ELR (cell line): ENCODE data around the gene WWOX.

Experiments used
- DNase-seq: peaks from one replicate; pipeline ENCODE4 v3.0.0-alpha.2; 2015; ENCODE audit warnings: low read depth

Gene WWOX

DNA sequence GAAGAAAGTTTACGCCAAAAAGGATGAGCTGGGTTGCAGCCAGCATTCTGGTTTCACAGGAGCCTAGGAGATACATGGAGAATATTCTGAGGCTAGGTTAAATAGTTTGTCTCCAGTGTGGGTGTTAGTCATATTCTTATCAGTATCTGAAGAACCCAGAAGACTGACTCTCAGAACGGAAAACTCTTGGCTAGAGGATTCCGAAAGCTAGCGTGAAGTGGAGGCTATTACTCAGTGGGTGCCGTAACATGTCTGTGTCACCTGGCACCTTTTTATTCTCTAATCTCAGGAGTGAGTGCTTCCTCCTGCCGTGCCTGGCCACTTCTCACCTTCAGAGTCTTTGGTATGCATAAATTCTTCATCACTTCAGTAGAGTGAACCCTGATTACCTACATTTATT, 199.5 kb downstream of the WWOX start:
- DNase-seq: no peak

DNA sequence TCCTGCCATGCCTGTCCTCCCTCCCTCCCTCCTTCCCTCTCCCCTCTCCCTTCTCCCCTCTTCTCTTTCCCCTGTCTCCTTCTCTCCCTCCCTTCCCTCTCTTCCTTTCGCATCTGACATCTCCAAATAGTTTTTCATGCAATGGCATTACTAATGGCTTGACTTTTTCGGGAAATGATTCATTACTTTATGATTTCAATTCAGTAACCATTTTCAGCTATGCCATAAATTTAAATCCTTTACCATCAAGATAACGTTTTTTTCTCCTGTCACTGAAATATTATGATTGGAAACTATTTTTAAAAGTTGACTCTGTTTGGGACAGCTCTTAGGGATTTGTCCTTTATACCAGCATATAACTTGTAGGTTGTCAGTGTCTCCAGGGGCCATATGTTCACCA, 201.0 kb downstream of the WWOX start:
- no peak for DNase-seq

DNA sequence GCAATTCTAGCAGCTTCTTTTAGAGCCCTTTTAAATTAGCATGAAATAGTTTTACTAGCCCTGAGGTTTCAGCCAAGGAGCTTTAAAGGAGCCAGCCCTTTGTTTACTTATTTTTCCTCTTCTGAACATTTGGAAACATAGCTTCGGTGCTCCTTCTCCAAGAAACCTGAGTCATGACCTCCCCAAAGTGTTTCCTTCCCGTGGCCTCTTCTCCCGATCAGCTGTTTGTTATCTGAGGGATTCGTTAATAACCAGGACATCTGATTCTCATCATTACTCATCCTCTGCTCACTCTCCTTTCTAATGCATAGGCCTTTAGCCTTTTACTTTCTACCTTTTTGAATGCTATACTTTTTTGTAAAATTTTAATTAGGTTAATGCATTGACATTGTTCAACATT, 204.5 kb downstream of the WWOX start:
- no peak for DNase-seq

DNA sequence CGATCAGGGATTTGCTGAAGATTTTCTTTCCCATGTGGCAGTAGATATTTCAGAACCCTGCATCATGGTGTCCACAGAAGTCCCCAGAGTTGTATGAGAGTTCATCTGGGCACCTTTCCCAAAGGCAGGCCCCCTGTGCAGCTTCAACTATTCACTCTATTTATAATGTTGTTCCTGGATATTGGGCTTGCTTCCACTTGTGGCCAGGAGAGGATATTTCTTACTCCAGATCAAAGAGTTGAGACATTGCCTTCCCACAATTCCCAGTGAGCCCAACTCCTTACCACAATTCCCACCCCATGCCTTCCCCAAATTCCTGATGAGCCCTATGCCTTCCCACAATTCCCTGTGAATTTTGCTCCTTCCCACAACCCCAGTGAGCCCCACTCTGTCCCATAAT, 206.9 kb downstream of the WWOX start:
- no peak for DNase-seq

DNA sequence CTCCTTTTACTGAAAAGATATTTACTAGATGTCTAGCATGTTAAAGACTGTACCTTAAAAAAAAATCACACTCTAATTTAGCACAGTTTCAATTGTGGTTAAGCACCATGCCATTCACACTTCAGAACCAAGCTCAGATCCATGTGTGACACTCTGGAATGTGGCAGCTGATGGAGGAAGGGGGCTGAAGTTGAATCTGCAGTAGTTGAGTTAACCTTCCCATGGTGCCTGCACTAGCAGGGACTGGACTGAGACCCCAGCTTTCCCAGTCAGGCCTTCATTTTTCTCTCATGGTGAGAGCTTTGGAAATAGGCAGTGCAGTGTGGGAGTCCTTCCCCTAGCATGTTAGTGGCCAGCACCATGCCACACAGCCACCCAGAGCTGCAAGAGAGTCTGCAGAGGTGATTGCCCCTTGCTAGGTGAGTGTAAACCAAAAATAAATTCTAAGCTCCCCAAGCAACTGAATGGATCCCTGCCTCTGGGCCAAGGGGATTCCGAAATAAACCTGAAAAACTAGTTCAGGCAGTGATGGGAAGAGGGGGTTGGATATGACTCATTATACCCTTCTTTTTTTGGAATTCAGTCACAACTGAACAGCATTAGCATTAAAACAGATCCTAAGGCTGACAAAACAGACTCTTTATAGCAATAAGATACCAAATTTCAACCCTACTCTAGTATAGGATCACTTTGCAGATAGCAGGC, 208.5 kb downstream of the WWOX start:
- no peak for DNase-seq

DNA sequence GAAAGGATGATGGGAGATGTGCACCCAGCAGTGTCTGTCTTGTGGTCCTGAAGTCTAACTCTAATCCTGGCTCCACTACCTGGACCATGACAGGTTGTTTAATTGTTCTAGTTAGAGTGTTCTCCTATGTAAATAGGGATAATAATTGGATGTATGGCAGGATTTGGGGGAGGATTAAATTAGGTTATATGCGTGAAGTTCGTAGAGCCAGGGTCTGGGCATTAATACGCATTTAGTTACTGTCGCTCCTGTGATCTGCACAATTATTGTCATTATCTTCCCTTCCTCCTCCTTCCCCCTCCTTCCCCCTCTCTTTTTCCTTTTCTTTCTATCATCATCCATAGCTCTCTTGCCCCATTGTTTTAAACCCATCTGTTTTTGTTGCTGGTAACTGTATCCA, 210.3 kb downstream of the WWOX start:
- DNase-seq: no peak

DNA sequence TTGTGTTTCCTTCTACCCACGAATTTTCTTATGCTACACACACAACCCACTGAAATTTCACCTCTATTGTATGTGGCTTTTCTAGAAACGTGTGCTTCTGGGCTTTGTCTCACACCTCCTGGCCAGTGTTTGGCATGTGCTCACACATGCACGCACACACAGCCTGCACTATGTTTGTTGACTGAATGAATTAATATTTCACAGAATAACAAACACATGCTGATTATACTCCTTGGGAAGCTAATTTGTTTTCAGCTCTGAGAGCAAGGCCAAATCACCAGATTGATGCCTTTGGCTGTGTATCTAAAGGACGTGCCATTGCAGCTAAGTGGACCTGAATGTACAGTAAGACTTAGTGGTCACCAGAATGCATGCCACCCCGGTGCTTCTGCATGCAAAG, 210.7 kb downstream of the WWOX start:
- no peak for DNase-seq

DNA sequence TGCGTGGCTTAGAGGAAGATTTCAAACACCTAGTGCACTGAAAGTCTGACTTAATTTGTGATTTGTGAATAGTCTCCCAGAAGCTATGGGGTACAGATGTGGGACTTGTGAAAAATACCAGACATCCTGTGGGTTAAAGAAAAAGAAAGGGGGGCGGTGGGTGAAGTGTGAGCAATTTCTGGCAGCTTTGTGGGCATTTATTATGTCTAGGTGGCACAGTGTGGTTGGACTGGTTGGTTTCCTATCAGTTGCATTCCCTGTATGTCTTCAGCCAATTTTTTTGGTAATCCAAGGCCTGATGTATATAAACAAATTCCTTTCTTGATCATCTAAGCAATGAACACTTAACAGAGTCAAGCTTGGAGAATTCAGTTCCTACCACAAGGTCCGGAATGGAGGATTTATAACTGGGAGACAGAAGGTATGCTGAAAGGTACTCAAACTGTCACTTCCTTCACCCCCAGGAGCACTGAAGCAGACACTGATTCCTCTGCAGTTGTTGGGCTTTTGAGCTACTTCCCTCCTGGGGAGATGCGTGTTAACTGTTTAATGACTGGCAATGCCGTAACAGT, 211.6 kb downstream of the WWOX start:
- DNase-seq: no peak

DNA sequence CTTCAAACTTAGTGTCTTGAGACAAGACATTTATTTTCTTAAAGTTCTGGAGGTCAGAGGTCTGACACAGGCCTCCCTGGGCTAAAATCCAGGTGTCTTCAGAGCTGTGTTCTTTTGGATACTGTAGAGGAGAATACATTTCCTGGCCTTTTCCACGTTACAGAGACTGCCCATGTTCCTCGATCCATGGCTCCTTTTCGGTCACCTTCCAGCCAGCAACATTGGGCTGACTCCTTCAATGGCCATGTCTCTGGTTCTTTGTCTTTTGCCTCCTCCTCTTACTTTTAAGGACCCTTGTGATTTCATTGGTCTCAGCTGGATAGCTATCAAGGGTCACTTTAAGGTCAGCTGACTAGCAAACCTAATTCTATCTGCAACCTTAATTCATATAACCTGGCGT, 212.4 kb downstream of the WWOX start:
- DNase-seq: no peak

DNA sequence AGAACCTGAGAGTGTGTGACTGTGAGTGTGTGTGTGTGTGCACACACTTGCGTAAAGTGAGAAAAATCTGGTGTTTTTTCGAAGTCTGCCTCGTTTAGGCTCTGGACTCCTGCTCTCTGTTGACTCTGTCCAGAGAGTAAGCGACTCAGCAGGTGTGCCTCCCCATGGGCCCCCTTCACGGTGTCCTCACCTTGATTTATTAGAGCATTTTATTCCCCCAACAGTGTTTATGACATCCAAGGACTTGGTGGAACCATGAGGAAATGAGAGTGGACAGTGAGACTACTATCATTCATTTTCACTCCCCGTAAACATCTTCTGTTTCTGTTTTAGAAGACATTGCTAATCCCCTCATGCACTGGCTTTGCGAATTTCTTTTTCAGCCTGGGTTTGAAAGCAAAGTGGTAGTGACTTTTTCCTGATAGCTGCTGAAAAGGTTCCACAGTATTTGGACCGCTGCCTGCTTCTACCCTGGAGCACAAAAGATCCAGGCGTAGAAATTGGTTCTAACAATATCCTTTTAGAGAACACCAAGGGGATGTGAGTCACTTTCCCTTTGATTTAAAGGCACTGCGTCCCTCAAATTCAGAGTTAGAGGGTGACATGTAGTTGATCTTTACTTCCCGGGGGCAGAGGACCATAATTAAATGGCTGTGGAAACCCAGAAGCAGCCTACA, 218.2 kb downstream of the WWOX start:
- DNase-seq: no peak

DNA sequence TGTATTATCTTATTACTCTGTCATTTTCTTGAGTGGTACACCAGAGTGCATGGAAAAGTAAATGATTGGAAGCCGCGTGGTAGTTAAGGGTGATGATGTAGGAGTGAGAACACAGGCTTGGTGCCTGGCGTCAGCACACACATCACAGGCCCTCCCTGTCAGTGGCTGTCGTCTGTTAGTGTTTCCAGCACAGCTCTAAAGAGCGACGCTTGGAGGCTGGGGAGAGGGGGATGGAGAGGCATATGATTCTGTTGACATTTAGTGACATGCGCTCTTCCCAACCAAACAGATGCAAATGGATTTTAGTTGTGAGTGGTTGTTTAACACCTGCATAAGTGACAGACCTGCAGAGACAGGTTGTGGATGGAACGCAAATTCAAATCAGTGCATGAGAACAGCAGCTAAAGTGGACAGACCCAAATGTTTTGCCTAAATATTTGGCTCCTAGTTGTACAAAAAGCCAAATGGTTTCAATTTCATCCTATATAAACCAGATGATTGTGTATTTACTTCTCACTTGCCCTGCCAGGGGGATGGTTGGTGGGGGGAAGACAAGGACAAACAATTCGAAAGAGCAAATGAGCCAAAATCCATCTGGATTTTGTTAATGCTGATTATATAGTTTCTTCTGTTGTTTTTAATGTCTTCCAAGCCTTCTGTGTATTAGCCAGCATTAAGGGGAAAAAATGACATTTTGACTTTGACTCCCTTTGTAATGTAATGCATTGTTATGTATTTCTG, 222.3 kb downstream of the WWOX start:
- no peak for DNase-seq

DNA sequence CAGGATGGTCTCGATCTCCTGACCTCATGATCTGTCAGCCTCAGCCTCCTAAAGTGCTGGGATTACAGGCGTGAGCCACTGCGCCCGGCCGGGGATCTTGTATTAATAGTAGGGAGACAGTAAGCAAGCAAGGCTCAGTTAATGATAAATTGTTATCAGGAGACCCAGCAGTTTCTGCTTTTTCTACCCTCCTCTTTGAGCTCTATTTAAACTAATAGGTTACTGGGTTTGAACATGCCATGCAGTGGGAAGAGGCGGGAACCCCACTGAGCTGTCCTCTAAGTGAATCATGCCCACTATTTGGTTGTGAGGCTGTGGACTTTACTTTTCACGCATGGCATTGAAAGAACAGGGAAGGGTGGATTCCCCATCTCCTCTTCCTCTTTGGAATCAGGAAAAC, 223.9 kb downstream of the WWOX start:
- DNase-seq: no peak

DNA sequence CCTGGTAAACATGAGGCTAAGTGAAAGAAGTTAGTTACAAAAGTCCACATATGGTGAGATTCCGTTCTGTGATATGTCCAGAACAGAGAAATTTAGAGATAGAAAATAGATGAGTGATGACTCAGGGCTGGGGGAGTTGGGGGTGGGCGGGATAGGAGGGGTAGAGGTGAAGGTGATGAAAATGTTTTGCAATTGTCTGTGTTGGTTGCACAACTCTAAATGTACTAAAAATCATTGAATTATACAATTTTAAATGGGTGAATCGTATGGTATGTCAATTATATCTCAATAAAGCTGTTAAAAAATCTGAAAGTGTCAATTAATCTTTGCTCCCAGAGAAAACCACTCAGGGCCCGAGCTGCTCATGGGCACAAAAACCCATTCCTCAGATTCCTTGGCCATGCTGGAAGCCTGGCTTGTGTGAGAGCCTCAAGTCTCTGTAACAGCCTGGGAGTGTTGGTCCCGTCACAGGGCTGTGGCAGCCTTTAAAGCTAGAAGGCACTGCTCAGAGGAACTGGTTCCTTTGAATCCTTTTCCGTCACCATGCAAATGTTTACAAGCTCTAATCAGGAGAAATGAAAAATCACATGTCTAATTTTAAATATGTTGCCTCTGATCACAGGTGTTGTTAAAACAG, 225.3 kb downstream of the WWOX start:
- no peak for DNase-seq

DNA sequence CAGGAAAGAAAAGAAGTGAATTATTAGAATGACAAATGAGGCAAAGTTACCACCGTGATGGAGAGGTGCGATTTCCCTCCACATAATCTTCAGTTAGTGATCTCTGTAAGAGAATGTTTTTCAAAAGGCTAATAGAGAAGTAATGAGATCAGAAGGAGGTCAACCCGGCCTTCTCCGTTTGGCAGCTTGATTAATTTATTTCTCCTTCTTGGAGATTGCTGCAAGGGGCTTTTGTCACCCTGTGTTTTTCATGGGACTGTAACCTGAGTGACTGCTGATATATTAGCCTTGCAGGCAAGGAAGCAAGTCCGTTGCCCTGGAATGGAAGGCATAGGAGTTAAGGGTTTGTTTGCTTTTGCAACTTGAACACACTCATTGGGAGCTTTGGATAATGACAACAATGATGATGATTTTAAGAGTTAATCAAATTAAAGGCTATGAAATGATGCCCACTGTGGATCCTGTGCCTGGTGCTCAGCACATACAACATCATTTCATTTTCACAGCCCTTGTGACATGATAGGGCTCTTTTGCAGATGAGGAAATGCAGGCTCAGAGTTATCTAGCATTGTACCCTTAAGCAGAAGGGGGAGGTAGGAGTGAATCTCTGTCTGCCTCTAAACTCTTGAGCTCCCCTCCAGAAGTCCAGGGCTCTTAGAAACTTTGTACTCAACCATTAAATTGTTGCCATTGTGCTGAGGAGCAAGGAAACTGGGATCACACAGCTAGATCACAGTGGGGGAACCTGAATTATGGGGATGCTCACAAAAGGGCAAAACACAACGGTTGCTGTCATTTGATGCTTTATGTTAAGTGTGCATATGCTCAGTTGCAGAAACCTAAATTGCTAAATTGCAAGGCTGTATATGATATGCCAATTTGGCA, 226.3 kb downstream of the WWOX start:
- no peak for DNase-seq

DNA sequence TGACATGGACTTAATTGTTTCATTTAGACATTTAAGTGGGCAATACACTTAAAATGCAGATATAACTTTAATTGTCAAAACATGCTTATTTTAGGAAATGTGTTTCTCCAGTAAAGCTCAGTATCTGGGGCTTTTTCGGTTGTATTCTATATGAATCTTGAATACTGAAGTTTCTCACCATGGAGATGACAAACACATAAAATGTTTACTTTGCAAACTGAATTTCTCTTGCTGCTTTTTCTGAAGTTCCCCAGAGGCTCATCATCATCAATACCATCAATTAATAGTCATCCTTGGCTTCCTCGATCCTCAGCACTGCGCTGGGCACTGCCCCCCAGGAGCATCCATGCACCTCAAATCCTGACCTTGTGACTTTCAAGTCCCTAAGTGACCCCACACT, 227.3 kb downstream of the WWOX start:
- no peak for DNase-seq

DNA sequence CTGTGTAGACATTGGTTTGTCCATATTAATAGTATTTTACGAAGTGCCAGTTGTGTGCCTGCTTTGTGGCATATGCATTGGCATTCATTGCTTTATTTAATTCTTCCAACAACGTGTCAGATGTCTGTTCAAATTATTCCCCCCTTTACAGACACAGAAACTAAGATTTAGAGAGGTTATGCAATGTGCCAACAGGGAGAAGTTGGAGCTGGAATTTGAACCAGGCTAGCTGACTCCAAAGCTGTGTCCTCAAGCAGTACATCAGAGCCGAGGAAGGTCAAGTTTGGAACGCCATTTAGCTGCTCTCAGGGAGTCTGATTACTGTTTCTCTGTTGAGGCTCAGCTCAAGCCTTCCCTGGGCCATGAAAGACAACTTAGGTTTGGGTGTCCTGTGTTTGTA, 232.3 kb downstream of the WWOX start:
- no peak for DNase-seq

DNA sequence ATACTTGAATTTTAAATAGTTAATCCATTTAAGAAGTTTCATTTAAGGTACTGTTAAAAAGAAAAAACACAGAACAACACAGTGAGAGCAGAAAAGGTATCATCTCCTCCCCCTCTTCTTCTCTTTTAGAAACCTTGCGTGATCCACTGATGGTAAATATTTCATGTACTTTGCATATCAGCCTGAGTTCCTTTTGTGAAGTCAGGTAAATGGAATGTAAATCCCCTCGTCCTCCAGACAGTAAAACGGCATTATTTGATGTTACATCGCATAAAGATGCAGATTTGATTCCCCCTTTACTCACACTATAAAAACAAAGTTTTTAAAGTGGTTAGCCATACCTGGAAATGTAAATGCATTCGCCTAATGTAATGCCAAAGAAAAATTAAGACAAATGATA, 234.4 kb downstream of the WWOX start:
- no peak for DNase-seq

DNA sequence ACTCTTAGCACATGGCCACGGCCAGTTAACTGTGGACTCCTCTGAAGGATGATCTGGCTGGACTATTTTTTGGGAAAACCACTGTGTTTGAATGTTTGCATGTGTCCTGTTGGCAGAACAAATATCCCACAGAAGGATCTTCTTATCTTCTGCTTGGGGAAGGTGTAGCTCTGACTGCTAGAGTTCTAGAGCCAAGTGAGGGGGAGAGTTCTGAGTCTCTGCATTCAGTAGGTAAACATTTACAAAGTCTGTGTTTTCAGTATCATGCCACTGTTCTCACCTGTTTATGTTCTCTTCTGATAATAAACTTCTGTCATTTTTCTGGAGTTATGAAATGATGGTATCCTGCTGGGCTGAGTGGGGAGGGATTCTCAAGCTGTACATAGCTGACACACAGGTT, 241.1 kb downstream of the WWOX start:
- no peak for DNase-seq

DNA sequence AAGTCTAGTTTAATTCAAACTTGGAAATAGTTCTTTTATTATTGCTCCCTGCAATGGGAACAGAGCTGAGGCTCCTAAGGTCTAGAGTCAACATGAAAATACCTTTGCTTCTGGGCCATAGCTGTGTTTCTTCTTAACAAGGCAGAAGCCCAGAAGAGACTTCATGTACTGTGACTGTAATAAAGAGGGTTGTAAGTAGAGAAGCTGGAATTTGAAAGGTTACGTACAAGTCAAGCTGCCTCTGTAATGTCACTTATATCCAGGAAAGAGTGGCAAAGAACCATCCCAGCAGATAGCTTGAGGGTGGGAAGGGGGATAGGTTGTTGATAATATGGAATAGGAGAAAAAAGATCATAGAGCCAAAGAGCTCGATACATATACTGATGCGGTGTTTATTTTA, 248.6 kb downstream of the WWOX start:
- no peak for DNase-seq

DNA sequence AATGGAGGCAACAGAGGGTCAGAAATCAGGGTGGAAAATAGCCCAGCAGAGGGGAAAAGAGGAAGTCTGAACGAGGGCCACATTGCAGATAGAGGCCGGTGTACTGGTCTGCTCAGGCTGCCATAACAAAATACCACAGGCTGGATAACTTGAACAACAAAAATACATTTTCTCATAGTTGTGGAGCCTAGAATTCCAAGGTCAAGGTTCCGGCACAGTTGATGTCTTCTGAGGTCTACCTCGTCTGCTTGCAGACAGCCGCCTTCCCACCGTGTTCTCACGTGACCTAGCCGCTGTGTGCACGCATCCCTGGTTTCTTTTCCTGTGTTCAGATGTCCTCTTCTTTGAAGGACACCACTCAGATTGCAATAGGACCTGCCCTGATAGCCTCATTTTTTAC, 249.4 kb downstream of the WWOX start:
- DNase-seq: no peak

DNA sequence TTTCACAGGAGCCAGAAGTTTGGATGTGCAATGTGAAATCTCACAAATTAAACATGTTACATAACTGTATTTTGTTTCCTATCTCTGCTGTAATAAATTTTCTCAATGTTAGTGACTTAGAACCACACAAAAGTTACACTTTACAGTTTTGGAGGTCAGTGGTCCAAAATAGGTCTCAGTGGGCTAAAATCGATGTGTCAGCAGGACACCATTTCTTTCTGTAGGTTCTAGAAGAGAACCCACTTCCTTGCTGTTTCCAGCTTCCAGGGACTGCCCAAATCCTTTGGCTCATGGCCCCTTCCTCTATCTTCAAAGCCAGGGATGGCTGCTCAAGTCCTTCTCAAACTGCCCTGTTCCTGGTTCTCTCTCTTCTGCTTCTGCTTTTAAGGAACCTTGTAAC, 252.7 kb downstream of the WWOX start:
- no peak for DNase-seq
